BE2C (cell line): ENCODE measurements around the gene FUNDC2.

Experiments used
- DNase-seq: peaks from one replicate; pipeline ENCODE4 v3.0.0-alpha.2; 2020
- H3K27me3 ChIP-seq: fragments of 250-450 bp; sonication (Bioruptor Pico); 2 replicates; pipeline ENCODE4 v1.5.1; 2020; ENCODE audit warnings: mild to moderate bottlenecking
- H3K36me3 ChIP-seq: fragments of 250-450 bp; sonication (Bioruptor Pico); 2 replicates; pipeline ENCODE4 v1.5.1; 2020; ENCODE audit warnings: mild to moderate bottlenecking
- H3K4me1 ChIP-seq: fragments of 250-450 bp; sonication (Bioruptor Pico); 2 replicates; pipeline ENCODE4 v1.5.1; 2020
- H3K4me3 ChIP-seq: 2 replicates; pipeline ENCODE4 v1.5.1; 2011; ENCODE audit warnings: low read depth, low read length
- H3K9me3 ChIP-seq: fragments of 250-450 bp; sonication (Bioruptor Pico); 2 replicates; pipeline ENCODE4 v1.5.1; 2020
- TF ChIP-seq, protein P1 (sequence below): IDR thresholded peaks from 2 replicates; pipeline ENCODE4 v1.5.1; 2012; ENCODE audit warnings: mild to moderate bottlenecking, low read depth, low read length

The FUNDC2 gene

GRCh38 chrX:155105919-155106318 lies 79.3 kb downstream of the FUNDC2 start:
- TF ChIP-seq, protein P1, sequence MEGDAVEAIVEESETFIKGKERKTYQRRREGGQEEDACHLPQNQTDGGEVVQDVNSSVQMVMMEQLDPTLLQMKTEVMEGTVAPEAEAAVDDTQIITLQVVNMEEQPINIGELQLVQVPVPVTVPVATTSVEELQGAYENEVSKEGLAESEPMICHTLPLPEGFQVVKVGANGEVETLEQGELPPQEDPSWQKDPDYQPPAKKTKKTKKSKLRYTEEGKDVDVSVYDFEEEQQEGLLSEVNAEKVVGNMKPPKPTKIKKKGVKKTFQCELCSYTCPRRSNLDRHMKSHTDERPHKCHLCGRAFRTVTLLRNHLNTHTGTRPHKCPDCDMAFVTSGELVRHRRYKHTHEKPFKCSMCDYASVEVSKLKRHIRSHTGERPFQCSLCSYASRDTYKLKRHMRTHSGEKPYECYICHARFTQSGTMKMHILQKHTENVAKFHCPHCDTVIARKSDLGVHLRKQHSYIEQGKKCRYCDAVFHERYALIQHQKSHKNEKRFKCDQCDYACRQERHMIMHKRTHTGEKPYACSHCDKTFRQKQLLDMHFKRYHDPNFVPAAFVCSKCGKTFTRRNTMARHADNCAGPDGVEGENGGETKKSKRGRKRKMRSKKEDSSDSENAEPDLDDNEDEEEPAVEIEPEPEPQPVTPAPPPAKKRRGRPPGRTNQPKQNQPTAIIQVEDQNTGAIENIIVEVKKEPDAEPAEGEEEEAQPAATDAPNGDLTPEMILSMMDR = no peak
- Histone ChIP-seq H3K36me3 (no peaks in the 10 kb centered on the region), H3K4me3 (no peak overlapping the region), H3K4me1 (no peaks in the 10 kb centered on the region), H3K9me3 (no peaks in the 10 kb centered on the region), H3K27me3 (no peaks in the 10 kb centered on the region)
- DNase-seq = no peak

DNA sequence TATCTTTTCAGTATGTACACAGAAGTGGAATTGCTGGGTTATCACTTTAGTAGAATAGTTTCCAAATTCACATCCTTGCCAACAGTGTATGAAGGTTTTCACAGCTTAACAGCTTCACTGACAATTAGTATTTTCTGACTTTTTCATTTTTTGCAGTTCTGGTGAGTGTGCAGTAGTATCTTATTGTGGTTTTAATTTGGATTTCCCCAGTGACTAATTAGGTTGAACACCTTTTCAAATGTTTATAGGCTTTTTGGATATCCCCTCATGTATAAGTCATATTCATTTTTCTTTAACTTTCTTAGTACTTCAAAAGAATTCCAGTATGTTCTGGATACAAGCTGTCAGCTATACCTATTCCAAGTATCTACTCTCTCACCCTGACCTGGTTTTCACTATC lies 81.8 kb downstream of the FUNDC2 start:
- TF ChIP-seq, protein P1 = no peak
- Histone ChIP-seq H3K9me3 (no peaks in the 10 kb centered on the region), H3K4me3 (no peak overlapping the region)

More for the DNA sequence above, 81.8 kb downstream of the FUNDC2 start:
- no peak for DNase-seq
- H3K27me3 ChIP-seq = no peaks in the 10 kb centered on the region
- no peaks in the 10 kb centered on the region for H3K4me1 ChIP-seq
- H3K36me3 ChIP-seq = no peaks in the 10 kb centered on the region
